CD14-positive monocyte (primary cell): ENCODE data around the gene NOB1. TPM values are rescaled to one million over a fixed set of nuclear protein-coding genes. Genes with fewer than 3 reads are reported as not detected.

ENCODE experiments used
- DNase-seq, 3 donors: peaks; one replicate each; pipeline ENCODE4 v3.0.0-alpha.2; 2011 to 2022
- H2AFZ ChIP-seq: 2 replicates; pipeline ENCODE4 v1.6.0; 2012; ENCODE audit warnings: mild to moderate bottlenecking, low read depth, low read length, inconsistent platforms; ENCODE audit not compliant: insufficient read depth, poor library complexity, severe bottlenecking
- H3K27ac ChIP-seq, 2 donors: 1 replicate in 1 of 2; 2 replicates in 1 of 2; pipeline ENCODE4 v1.5.1; 2012 to 2013; ENCODE audit warnings: low read length in 2 of 2, control low read depth in 1 of 2, inconsistent platforms in 1 of 2, low read depth in 1 of 2, mild to moderate bottlenecking in 1 of 2
- H3K27me3 ChIP-seq, 2 donors: one replicate each; pipeline versions ENCODE4 v1.6.0 to v1.6.1; 2011 to 2013; ENCODE audit warnings: low read length in 2 of 2; ENCODE audit not compliant: control insufficient read depth in 2 of 2, insufficient read depth in 2 of 2
- H3K36me3 ChIP-seq, 2 donors: replicated peaks in 1 of 2; 1 replicate in 1 of 2; 2 replicates in 1 of 2; pipeline versions ENCODE4 v1.5.1 to v1.6.1; 2012 to 2013; ENCODE audit warnings: low read length in 2 of 2, control low read depth in 1 of 2, inconsistent platforms in 1 of 2, mild to moderate bottlenecking in 1 of 2; ENCODE audit not compliant: insufficient read depth in 2 of 2, control insufficient read depth in 1 of 2
- H3K4me1 ChIP-seq, 2 donors: 1 replicate in 1 of 2; 2 replicates in 1 of 2; pipeline versions ENCODE4 v1.5.1 to v1.6.1; 2012 to 2013; ENCODE audit warnings: low read length in 2 of 2, control low read depth in 1 of 2, inconsistent platforms in 1 of 2, mild to moderate bottlenecking in 1 of 2, moderate library complexity in 1 of 2; ENCODE audit not compliant: insufficient read depth in 2 of 2, control insufficient read depth in 1 of 2
- H3K4me2 ChIP-seq: replicated peaks from 2 replicates; pipeline ENCODE3; 2012; ENCODE audit warnings: low read length, moderate library complexity, mild to moderate bottlenecking; ENCODE audit not compliant: poor library complexity, severe bottlenecking; ENCODE audit errors: extremely low read depth
- H3K4me3 ChIP-seq, 3 experiments: fragments of 200-600 bp in 1 of 3; sonication (generic) in 1 of 3; replicated peaks in 1 of 3; 1 replicate in 2 of 3; 2 replicates in 1 of 3; pipeline ENCODE4 v1.5.1; 2011 to 2013; ENCODE audit warnings: low read length in 3 of 3, mild to moderate bottlenecking in 3 of 3, control low read depth in 2 of 3, low read depth in 2 of 3, inconsistent platforms in 1 of 3, moderate library complexity in 1 of 3
- H3K79me2 ChIP-seq: 2 replicates; pipeline ENCODE4 v1.6.0; 2012; ENCODE audit warnings: mild to moderate bottlenecking, control low read depth, inconsistent platforms, low read length, moderate library complexity; ENCODE audit not compliant: insufficient read depth
- H3K9ac ChIP-seq: 2 replicates; pipeline ENCODE4 v1.6.0; 2017; ENCODE audit warnings: low read length, mild to moderate bottlenecking; ENCODE audit not compliant: insufficient read depth, poor library complexity, severe bottlenecking
- H3K9me3 ChIP-seq, 2 donors: replicated peaks in 1 of 2; 1 replicate in 1 of 2; 2 replicates in 1 of 2; pipeline versions ENCODE4 v1.5.1 to v1.6.1; 2012 to 2013; ENCODE audit warnings: low read length in 2 of 2, control low read depth in 1 of 2; ENCODE audit not compliant: control insufficient read depth in 1 of 2, insufficient read depth in 1 of 2
- H4K20me1 ChIP-seq: 2 replicates; pipeline ENCODE4 v1.6.0; 2012; ENCODE audit warnings: mild to moderate bottlenecking, low read length, control low read depth, moderate library complexity; ENCODE audit not compliant: insufficient read depth
- H3K27ac Mint-ChIP-seq, 7 donors: one replicate each; pipeline ENCODE4 v1.8.0; 2020; ENCODE audit warnings: mild to moderate bottlenecking in 7 of 7, mixed read lengths in 7 of 7, moderate library complexity in 6 of 7, inconsistent platforms in 2 of 7
- H3K27me3 Mint-ChIP-seq, 3 donors: one replicate each; pipeline ENCODE4 v1.8.0; 2021 to 2022; ENCODE audit warnings: low read depth in 3 of 3, mild to moderate bottlenecking in 3 of 3, mixed read lengths in 3 of 3, moderate library complexity in 3 of 3, inconsistent platforms in 1 of 3
- H3K36me3 Mint-ChIP-seq, 2 donors: one replicate each; pipeline ENCODE4 v1.8.0; 2020; ENCODE audit warnings: mixed read lengths in 2 of 2, inconsistent platforms in 1 of 2, mild to moderate bottlenecking in 1 of 2
- H3K4me1 Mint-ChIP-seq: one replicate; pipeline ENCODE4 v1.8.0; 2020; ENCODE audit warnings: mild to moderate bottlenecking, mixed read lengths
- H3K4me3 Mint-ChIP-seq, 2 donors: one replicate each; pipeline ENCODE4 v1.8.0; 2020; ENCODE audit warnings: mild to moderate bottlenecking in 2 of 2, mixed read lengths in 2 of 2, moderate library complexity in 1 of 2
- H3K9me3 Mint-ChIP-seq, 7 donors: one replicate each; pipeline ENCODE4 v1.8.0; 2020 to 2022; ENCODE audit warnings: mixed read lengths in 7 of 7, mild to moderate bottlenecking in 6 of 7, moderate library complexity in 6 of 7, inconsistent platforms in 2 of 7
- WGBS: methylation state at CpG from one replicate; pipeline ENCODE4 v1.1.5; 2013; ENCODE audit warnings: missing lambda C conversion rate; ENCODE audit not compliant: insufficient coverage; 5-methylcytosine and 5-hydroxymethylcytosine counted together
- intact Hi-C, 2 donors: fragments of 100-400 bp; cut with micrococcal nuclease; formaldehyde crosslinking; loops; one replicate each; pipeline versions ENCODE4 v1.15.0 to v1.15.1; 2023
- polyA plus RNA-seq, 3 donors: library from polyadenylated mRNA; depleted of rRNA in 1 of 3; unstranded in 2 of 3; stranded (reverse) in 1 of 3; fragments of 300-500 nt in 2 of 3; fragments of >200 nt in 1 of 3; fragmentation: Illumina TruSeq in 2 of 3; gene quantifications; 1 replicate in 2 of 3; 2 replicates in 1 of 3; pipeline ENCODE4 v1.2.3, GENCODE V29; 2012 to 2021
- TF ChIP-seq, protein P1 (sequence below): fragments of 200-600 bp; IDR thresholded peaks from one replicate; pipeline ENCODE4 v1.8.0; 2022; ENCODE audit warnings: antibody characterized with exemption, mild to moderate bottlenecking

Gene NOB1
- polyA plus RNA-seq, 3 donors = 15.7 to 27.5 (median 18.0) TPM

DNA sequence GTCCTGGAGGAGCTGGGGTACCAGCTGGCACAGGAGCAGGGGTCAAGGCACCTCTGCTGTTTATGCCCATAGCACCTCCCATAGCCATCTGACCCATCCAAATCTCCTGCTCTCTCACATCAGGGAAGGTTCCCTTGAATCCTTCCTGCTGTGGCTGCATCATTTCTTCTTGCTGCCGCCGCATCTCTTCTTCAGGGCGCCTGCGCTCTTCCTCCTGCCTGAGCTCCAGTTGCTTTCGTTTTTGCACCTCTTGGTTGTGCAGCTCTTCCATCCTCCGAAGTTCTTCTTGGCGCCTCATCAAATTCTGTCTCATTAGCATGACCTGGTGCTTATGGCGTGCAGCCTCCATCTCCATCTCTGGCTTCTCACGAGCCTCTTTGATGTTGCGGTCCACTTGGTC lies 2.0 kb upstream of the NOB1 start:
- Mint-ChIP-seq H3K9me3 (peaks cover 0 to 5% (median 0%) of the 10 kb centered on the region in 7 donors), H3K36me3 (peaks cover 7 to 11% of the 10 kb centered on the region in 2 donors), H3K27me3 (peaks cover 3 to 5% (median 5%) of the 10 kb centered on the region in 3 donors), H3K4me1 (peaks cover 16% of the 10 kb centered on the region), H3K4me3 (no peak overlapping the region), H3K27ac (no peak overlapping the region)
- TF ChIP-seq, protein P1, sequence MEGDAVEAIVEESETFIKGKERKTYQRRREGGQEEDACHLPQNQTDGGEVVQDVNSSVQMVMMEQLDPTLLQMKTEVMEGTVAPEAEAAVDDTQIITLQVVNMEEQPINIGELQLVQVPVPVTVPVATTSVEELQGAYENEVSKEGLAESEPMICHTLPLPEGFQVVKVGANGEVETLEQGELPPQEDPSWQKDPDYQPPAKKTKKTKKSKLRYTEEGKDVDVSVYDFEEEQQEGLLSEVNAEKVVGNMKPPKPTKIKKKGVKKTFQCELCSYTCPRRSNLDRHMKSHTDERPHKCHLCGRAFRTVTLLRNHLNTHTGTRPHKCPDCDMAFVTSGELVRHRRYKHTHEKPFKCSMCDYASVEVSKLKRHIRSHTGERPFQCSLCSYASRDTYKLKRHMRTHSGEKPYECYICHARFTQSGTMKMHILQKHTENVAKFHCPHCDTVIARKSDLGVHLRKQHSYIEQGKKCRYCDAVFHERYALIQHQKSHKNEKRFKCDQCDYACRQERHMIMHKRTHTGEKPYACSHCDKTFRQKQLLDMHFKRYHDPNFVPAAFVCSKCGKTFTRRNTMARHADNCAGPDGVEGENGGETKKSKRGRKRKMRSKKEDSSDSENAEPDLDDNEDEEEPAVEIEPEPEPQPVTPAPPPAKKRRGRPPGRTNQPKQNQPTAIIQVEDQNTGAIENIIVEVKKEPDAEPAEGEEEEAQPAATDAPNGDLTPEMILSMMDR = no peak
- intact Hi-C loops = loop anchor here in 1 of 2 donors (10.0 kb wide), 1 partner anchor 362 kb away; no protein-coding TSS in a partner anchor
- 91% methylated on average over 10 of the region's 10 CpGs for WGBS
- peaks cover 13 to 17% of the 10 kb centered on the region in 2 donors for H3K4me1 ChIP-seq
- no peaks in the 10 kb centered on the region for H4K20me1 ChIP-seq
- no peak overlapping the region for H3K4me2 ChIP-seq
- H3K79me2 ChIP-seq = peaks cover 31% of the 10 kb centered on the region
- H3K9me3 ChIP-seq = no peaks in the 10 kb centered on the region
- no peak overlapping the region for H2AFZ ChIP-seq
- H3K27me3 ChIP-seq = no peaks in the 10 kb centered on the region
- peaks cover 4 to 7% of the 10 kb centered on the region in 2 donors for H3K36me3 ChIP-seq
- no peak overlapping the region for H3K9ac ChIP-seq
- H3K27ac ChIP-seq = no peak overlapping the region
- DNase-seq = no peak
- no peak overlapping the region for H3K4me3 ChIP-seq

GRCh38 chr16:69754143-69754468 lies 620 bp downstream of the NOB1 start:
- peak overlapping the region; percentile 73 to 88 (median 87) for H3K4me3 ChIP-seq
- peaks cover 0 to 5% (median 0%) of the 10 kb centered on the region in 7 donors for H3K9me3 Mint-ChIP-seq
- H3K27ac ChIP-seq = peak overlapping the region; percentile 54 to 93
- no peaks in the 10 kb centered on the region for H3K9me3 ChIP-seq
- peak overlapping the region in 4 of 7 donors; percentile 92 to 98 (median 96) for H3K27ac Mint-ChIP-seq
- peaks cover 16% of the 10 kb centered on the region for H3K4me1 Mint-ChIP-seq
- no peak for DNase-seq
- intact Hi-C loops = loop anchor here (2.0 to 10.0 kb wide), 3 partner anchors 42 to 359 kb away; no protein-coding TSS in a partner anchor
- TF ChIP-seq, protein P1 = no peak
- H3K4me1 ChIP-seq = peaks cover 13% of the 10 kb centered on the region in 2 donors
- no peaks in the 10 kb centered on the region for H4K20me1 ChIP-seq
- H3K9ac ChIP-seq = peak overlapping the region; percentile 87
- no peaks in the 10 kb centered on the region for H3K27me3 ChIP-seq
- peaks cover 23 to 35% of the 10 kb centered on the region in 2 donors for H3K36me3 Mint-ChIP-seq
- WGBS = 5% methylated on average over 3 of the region's 4 CpGs
- H3K4me3 Mint-ChIP-seq = peak overlapping the region; percentile 99 to 100
- peaks cover 0 to 5% (median 3%) of the 10 kb centered on the region in 3 donors for H3K27me3 Mint-ChIP-seq
- H3K36me3 ChIP-seq = peaks cover 18 to 32% of the 10 kb centered on the region in 2 donors
- H2AFZ ChIP-seq = peak overlapping the region; percentile 98
- peak overlapping the region; percentile 87 for H3K4me2 ChIP-seq
- peaks cover 28% of the 10 kb centered on the region for H3K79me2 ChIP-seq
